ENCODE data around the gene CCNF.
A peak's percentile ranks its signal among the peaks of the same experiment; 100 is the strongest.

CCNF gene

GRCh38 chr16:2429034-2429770, at the start of gene CCNF:
CCNF (plus strand) TSS chr16:2429447; CDS start chr16:2429482, 35 bp downstream.
- peak; percentile 93 for ATAC-seq
- TF ChIP-seq ISL1 (CRISPR knock-in tag; IDR thresholded peaks at IDR 0.05) = no peak
- peak; percentile 49; the same call in 1 of the 2 replicates for TF ChIP-seq ZFP3 (CRISPR knock-in tag; IDR thresholded peaks at IDR 0.05)

GRCh38 chr16:2383501-2383900, 45.7 kb upstream of the CCNF start:
- no peak for ATAC-seq
- no peak for TF ChIP-seq OSR1 (CRISPR knock-in tag; IDR thresholded peaks at IDR 0.05)
- TF ChIP-seq SNAI2 (CRISPR knock-in tag; IDR thresholded peaks at IDR 0.05) = no peak
- no peak for TF ChIP-seq BACH2 (CRISPR knock-in tag; IDR thresholded peaks at IDR 0.05; ENCODE audit: borderline replicate concordance)
- TF ChIP-seq PATZ1 (CRISPR knock-in tag; IDR thresholded peaks at IDR 0.05; ENCODE audit: borderline replicate concordance) = no peak
- no peak for TF ChIP-seq ZC3H10 (CRISPR knock-in tag; IDR thresholded peaks at IDR 0.05)
- TF ChIP-seq, protein P1, sequence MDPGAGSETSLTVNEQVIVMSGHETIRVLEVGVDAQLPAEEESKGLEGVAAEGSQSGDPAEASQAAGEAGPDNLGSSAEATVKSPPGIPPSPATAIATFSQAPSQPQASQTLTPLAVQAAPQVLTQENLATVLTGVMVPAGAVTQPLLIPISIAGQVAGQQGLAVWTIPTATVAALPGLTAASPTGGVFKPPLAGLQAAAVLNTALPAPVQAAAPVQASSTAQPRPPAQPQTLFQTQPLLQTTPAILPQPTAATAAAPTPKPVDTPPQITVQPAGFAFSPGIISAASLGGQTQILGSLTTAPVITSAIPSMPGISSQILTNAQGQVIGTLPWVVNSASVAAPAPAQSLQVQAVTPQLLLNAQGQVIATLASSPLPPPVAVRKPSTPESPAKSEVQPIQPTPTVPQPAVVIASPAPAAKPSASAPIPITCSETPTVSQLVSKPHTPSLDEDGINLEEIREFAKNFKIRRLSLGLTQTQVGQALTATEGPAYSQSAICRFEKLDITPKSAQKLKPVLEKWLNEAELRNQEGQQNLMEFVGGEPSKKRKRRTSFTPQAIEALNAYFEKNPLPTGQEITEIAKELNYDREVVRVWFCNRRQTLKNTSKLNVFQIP (CRISPR knock-in tag; IDR thresholded peaks at IDR 0.05; ENCODE audit: borderline replicate concordance, low read depth) = no peak
- TF ChIP-seq ESRRG (CRISPR knock-in tag; IDR thresholded peaks at IDR 0.05) = no peak

GRCh38 chr16:2384426-2384825, 44.8 kb upstream of the CCNF start:
- no peak for ATAC-seq
- TF ChIP-seq TCF4 (CRISPR knock-in tag; IDR thresholded peaks at IDR 0.05; ENCODE audit: borderline replicate concordance) (no peak), ISL1 (CRISPR knock-in tag; IDR thresholded peaks at IDR 0.05) (0 out of 2 replicates have a peak, but pooled peaks have one; percentile 16)

GRCh38 chr16:2385190-2385836, 43.9 kb upstream of the CCNF start:
- ATAC-seq = no peak
- TF ChIP-seq, protein P1 (CRISPR knock-in tag; IDR thresholded peaks at IDR 0.05; ENCODE audit: borderline replicate concordance, low read depth) = no peak
- TF ChIP-seq GLIS3 (CRISPR knock-in tag; IDR thresholded peaks at IDR 0.05) = no peak
- TF ChIP-seq ZNF565 (CRISPR knock-in tag; conservative IDR thresholded peaks at IDR 0.05; ENCODE audit: low read depth) = no peak
- TF ChIP-seq ZC3H10 (CRISPR knock-in tag; IDR thresholded peaks at IDR 0.05) = no peak
- TF ChIP-seq CREB5 (CRISPR knock-in tag; IDR thresholded peaks at IDR 0.05; ENCODE audit: low read depth) = no peak
- no peak for TF ChIP-seq TCF4 (CRISPR knock-in tag; IDR thresholded peaks at IDR 0.05; ENCODE audit: borderline replicate concordance)
- TF ChIP-seq ZNF8 (CRISPR knock-in tag; IDR thresholded peaks at IDR 0.05) = no peak
- TF ChIP-seq PPARA (CRISPR knock-in tag; IDR thresholded peaks at IDR 0.05; ENCODE audit: borderline replicate concordance) = no peak
- TF ChIP-seq PATZ1 (CRISPR knock-in tag; IDR thresholded peaks at IDR 0.05; ENCODE audit: borderline replicate concordance) = no peak
- TF ChIP-seq, protein P2, sequence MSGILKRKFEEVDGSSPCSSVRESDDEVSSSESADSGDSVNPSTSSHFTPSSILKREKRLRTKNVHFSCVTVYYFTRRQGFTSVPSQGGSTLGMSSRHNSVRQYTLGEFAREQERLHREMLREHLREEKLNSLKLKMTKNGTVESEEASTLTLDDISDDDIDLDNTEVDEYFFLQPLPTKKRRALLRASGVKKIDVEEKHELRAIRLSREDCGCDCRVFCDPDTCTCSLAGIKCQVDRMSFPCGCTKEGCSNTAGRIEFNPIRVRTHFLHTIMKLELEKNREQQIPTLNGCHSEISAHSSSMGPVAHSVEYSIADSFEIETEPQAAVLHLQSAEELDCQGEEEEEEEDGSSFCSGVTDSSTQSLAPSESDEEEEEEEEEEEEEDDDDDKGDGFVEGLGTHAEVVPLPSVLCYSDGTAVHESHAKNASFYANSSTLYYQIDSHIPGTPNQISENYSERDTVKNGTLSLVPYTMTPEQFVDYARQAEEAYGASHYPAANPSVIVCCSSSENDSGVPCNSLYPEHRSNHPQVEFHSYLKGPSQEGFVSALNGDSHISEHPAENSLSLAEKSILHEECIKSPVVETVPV (CRISPR knock-in tag; IDR thresholded peaks at IDR 0.05) = no peak
- TF ChIP-seq BACH2 (CRISPR knock-in tag; IDR thresholded peaks at IDR 0.05; ENCODE audit: borderline replicate concordance) = no peak
- TF ChIP-seq TOX (CRISPR knock-in tag; IDR thresholded peaks at IDR 0.05; ENCODE audit: borderline replicate concordance) = no peak
- no peak for TF ChIP-seq ESRRG (CRISPR knock-in tag; IDR thresholded peaks at IDR 0.05)
- no peak for TF ChIP-seq ZNF70 (CRISPR knock-in tag; IDR thresholded peaks at IDR 0.05)
- no peak for TF ChIP-seq OSR1 (CRISPR knock-in tag; IDR thresholded peaks at IDR 0.05)
- TF ChIP-seq CSDC2 (CRISPR knock-in tag; IDR thresholded peaks at IDR 0.05) = no peak
- no peak for TF ChIP-seq ZFP3 (CRISPR knock-in tag; IDR thresholded peaks at IDR 0.05)
- no peak for TF ChIP-seq ISL1 (CRISPR knock-in tag; IDR thresholded peaks at IDR 0.05)
- TF ChIP-seq, protein P3, sequence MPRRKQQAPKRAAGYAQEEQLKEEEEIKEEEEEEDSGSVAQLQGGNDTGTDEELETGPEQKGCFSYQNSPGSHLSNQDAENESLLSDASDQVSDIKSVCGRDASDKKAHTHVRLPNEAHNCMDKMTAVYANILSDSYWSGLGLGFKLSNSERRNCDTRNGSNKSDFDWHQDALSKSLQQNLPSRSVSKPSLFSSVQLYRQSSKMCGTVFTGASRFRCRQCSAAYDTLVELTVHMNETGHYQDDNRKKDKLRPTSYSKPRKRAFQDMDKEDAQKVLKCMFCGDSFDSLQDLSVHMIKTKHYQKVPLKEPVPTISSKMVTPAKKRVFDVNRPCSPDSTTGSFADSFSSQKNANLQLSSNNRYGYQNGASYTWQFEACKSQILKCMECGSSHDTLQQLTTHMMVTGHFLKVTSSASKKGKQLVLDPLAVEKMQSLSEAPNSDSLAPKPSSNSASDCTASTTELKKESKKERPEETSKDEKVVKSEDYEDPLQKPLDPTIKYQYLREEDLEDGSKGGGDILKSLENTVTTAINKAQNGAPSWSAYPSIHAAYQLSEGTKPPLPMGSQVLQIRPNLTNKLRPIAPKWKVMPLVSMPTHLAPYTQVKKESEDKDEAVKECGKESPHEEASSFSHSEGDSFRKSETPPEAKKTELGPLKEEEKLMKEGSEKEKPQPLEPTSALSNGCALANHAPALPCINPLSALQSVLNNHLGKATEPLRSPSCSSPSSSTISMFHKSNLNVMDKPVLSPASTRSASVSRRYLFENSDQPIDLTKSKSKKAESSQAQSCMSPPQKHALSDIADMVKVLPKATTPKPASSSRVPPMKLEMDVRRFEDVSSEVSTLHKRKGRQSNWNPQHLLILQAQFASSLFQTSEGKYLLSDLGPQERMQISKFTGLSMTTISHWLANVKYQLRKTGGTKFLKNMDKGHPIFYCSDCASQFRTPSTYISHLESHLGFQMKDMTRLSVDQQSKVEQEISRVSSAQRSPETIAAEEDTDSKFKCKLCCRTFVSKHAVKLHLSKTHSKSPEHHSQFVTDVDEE (CRISPR knock-in tag; IDR thresholded peaks at IDR 0.05) = no peak
- TF ChIP-seq ZFP30 (CRISPR knock-in tag; IDR thresholded peaks at IDR 0.05) = no peak

All from SK-N-SH treated with all-trans-retinoic acid at 6 μM for 48 hours (cell line).